Left cardiac atrium (tissue), 4 donors: Measurements from ENCODE around the gene NREP. TPM values are rescaled to one million over a fixed set of nuclear protein-coding genes. Genes with fewer than 3 reads are reported as not detected.

ENCODE experiments used
- ATAC-seq, 2 donors: fragments of 200-7000 bp; cut with Tn5 transposase; one replicate each; pipeline ENCODE4 v1.9.1; 2020; ENCODE audit warnings: mild to moderate bottlenecking in 2 of 2, moderate library complexity in 2 of 2
- DNase-seq: peaks from one replicate; pipeline ENCODE4 v3.0.0-alpha.2; 2020
- intact Hi-C, 2 donors: fragments of 100-400 bp; cut with DNase I; formaldehyde crosslinking; loops; one replicate each; pipeline versions ENCODE4 v1.14.1 to v1.15.1; 2022 to 2023
- long read RNA-seq: library from polyadenylated mRNA; unstranded; transcript quantifications from one replicate; pipeline ENCODE4 v2.0.0, GENCODE V29; 2021
- total RNA-seq, 2 donors: library from RNA; stranded (reverse); fragmentation: NEBNext Ultra II Directional; extraction: Animal tissue kit (Norgen Biotek cat#: 25700); gene quantifications; one replicate each; pipeline ENCODE4 v1.2.1, GENCODE V29; 2021
- donor health status: DM: no; HTN: yes; CAD: no.
- donor health status: DM: no; HTN: yes; CAD: no; lungs with severe emphysema.
- donor health status: DM: yes; HTN: yes; CAD: no.
- donor health status: Dilated cardiomyopathy.

The NREP gene
- 10 to 100 TPM; 12.8 to 22.5 TPM for total RNA-seq
- long read RNA-seq, partial matches to known transcripts: 0 of 4 reads
- long read RNA-seq, other reads (novel, unspliced or antisense): 1 of 4 reads

DNA sequence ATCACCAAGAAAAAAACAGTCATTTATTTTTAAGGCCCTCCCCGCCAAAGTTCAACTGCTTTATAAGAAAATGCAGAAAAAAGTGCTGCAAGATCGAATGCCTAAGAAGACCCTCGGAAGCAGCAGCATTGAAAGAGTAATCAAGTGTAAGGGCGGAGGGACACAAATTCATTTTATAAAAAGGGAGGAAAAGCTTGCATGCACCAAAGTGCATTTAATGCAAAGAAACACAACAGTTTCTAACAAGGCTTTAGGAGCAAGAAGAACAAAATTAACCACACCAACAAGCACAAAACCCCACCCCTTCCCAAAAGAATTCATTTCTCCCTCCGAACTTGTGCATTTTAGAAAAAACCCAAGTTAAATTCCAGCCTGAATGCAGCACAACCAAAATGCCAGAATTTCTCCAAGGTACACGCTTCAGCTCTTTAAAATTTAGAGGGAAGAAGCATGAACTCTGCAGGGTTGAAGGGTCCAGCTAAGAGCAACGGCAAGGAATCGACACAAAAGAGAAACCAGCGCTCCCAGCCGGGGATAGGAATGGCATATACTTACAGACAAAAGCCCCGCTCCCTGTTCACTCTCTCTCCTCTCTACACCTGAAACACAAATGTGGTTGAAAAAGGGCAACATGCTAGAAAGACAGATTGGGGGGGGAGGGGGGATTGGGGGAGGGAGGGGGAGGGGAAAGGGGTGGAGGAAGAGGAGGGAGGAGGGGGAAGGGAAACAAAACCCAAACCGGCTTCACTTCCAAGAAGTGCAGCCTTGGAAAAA lies at the start of gene NREP:
Gene NREP, minus strand, starts transcription at position 614 of the 774 bp plus-strand sequence. CDS start 1,422 bp downstream, outside the sequence.
- ATAC-seq (peak in 1 of 2 donors; percentile 22), DNase-seq (peak; percentile 40)
- intact Hi-C loops: loop anchor here in 1 of 2 donors (2.0 kb wide), 1 partner anchor 206 kb away; no protein-coding TSS in a partner anchor

- no peak for DNase-seq
- intact Hi-C loops: no loop called here
- no peak for ATAC-seq
Measured at GRCh38 chr5:111806753-111807152, 49.8 kb upstream of the NREP start.

DNA sequence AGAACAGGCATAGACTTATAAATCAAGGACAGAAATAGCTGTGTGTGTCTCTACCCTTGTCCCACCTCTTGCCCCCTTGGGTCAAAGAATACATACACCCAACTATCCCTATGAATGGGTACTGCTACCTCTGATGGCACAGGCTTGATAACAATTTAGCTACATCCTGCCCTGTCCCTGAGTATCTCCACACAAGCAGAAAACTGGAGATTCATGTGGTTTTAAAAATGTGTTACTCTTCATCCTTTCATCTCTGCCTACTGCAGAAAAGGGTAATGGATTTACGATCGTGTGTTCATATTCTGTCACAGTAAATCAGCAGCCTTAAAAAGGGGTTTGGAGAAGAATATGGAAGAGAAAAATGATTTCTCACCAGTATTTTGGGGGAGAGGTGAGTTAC lies 49.2 kb upstream of the NREP start:
- DNase-seq (no peak), ATAC-seq (no peak)
- intact Hi-C loops: no loop called here

DNA sequence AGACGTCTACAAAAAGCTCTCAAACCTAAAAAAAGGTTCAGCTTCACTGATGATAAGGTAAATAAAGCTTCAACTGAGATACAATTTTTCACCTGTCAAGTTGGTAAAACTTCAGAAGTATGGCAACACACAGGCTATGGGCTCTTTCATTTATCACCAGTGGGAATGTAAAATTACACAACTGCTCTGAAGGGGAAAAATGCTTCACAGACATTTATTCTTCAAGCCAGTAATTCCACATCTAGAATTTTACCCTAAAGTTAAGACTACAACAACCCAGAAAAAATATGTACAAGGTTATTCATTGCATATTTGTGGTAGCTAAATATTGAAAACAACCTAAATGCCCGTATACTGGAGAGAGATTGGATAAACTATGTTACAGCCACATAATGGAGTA lies 48.1 kb upstream of the NREP start:
- intact Hi-C loops: no loop called here
- DNase-seq (no peak), ATAC-seq (no peak)

GRCh38 chr5:111800351-111800750 lies 43.4 kb upstream of the NREP start:
- intact Hi-C loops: no loop called here
- DNase-seq (no peak), ATAC-seq (no peak)

- DNase-seq: no peak
- intact Hi-C loops: no loop called here
- no peak for ATAC-seq
Measured at GRCh38 chr5:111795142-111795541, 38.1 kb upstream of the NREP start.

GRCh38 chr5:111792471-111793058 lies 35.6 kb upstream of the NREP start:
- DNase-seq (no peak), ATAC-seq (no peak)
- intact Hi-C loops: no loop called here

- DNase-seq: no peak
- intact Hi-C loops: no loop called here
- ATAC-seq: no peak
Measured at GRCh38 chr5:111790295-111790694, 33.3 kb upstream of the NREP start.

DNA sequence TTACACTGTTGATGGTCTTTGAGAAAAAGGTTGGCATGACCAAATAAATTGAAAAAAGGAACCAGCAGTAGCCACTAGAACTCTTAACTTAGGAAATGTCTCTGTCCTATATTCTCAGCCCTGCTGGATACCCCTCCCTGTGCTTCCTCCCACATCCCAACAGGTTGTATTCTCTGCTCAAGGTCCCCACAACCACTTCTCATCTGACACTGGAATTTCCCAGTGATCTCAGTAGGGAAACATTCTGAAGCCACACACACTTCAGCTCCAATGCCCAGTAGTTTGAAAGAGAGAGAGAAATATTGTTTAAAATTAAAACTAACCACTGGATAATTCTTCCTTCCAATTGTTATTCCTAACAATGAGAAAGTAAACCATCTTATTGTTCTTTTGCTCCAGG lies 30.0 kb upstream of the NREP start:
- ATAC-seq (no peak), DNase-seq (no peak)
- intact Hi-C loops: no loop called here

GRCh38 chr5:111784491-111785181 lies 27.6 kb upstream of the NREP start:
- no peak for ATAC-seq
- DNase-seq: no peak
- intact Hi-C loops: no loop called here

- ATAC-seq (no peak), DNase-seq (no peak)
- intact Hi-C loops: no loop called here
Measured at GRCh38 chr5:111783537-111783936, 26.5 kb upstream of the NREP start.

DNA sequence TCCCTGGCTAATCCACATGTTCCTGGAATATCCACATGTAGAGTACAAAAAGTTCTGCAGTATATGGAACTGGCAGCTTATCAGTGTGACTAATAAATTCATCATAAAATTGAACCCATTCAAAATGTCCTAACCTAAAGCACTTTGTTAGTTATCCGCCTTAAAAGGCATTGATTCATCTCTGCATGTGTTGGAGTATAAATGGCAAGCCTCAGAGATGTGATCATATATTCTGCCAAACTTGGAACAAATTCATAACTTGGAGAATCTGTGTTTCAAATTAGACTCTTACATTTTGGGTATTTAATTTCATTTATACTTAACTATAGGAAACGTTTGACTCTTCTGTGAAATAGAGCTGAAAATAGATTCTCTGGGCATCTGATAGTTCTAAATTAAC lies 25.2 kb upstream of the NREP start:
- intact Hi-C loops: no loop called here
- DNase-seq: no peak
- no peak for ATAC-seq

- DNase-seq: peak; percentile 45
- peak in 1 of 2 donors; percentile 49 for ATAC-seq
- intact Hi-C loops: no loop called here
Measured at GRCh38 chr5:111781200-111781599, 24.2 kb upstream of the NREP start.

GRCh38 chr5:111779922-111780292 lies 22.9 kb upstream of the NREP start:
- ATAC-seq: no peak
- intact Hi-C loops: no loop called here
- DNase-seq: peak; percentile 46

- ATAC-seq: no peak
- intact Hi-C loops: no loop called here
- DNase-seq: no peak
Measured at GRCh38 chr5:111779260-111779921, 22.4 kb upstream of the NREP start.

- ATAC-seq (no peak), DNase-seq (no peak)
- intact Hi-C loops: no loop called here
Measured at GRCh38 chr5:111776913-111777781, 20.2 kb upstream of the NREP start.

- ATAC-seq (no peak), DNase-seq (no peak)
- intact Hi-C loops: no loop called here
Measured at GRCh38 chr5:111775224-111775623, 18.2 kb upstream of the NREP start.

GRCh38 chr5:111774525-111774924 lies 17.5 kb upstream of the NREP start:
- ATAC-seq (peak in 1 of 2 donors; percentile 27), DNase-seq (no peak)
- intact Hi-C loops: no loop called here
